LNCaP clone FGC (cell line): ENCODE data around the gene TCEA2.

Experiments used
- DNase-seq: peaks from one replicate; pipeline ENCODE4 v3.0.0-alpha.2; 2011; ENCODE audit warnings: low read depth
- H3K4me3 ChIP-seq: 2 replicates; pipeline ENCODE4 v1.5.1; 2011; ENCODE audit warnings: mild to moderate bottlenecking, low read depth, low read length, control low read depth
- TF ChIP-seq, protein P1 (sequence below): IDR thresholded peaks from 2 replicates; pipeline ENCODE4 v1.5.1; 2012; ENCODE audit warnings: mild to moderate bottlenecking; ENCODE audit not compliant: control insufficient read depth, insufficient read depth; ENCODE audit errors: extremely low read depth

The TCEA2 gene

GRCh38 chr20:64024141-64024990 is 38.6 kb upstream of the TCEA2 start:
- DNase-seq: no peak
- H3K4me3 ChIP-seq: no peak overlapping the region
- TF ChIP-seq, protein P1, sequence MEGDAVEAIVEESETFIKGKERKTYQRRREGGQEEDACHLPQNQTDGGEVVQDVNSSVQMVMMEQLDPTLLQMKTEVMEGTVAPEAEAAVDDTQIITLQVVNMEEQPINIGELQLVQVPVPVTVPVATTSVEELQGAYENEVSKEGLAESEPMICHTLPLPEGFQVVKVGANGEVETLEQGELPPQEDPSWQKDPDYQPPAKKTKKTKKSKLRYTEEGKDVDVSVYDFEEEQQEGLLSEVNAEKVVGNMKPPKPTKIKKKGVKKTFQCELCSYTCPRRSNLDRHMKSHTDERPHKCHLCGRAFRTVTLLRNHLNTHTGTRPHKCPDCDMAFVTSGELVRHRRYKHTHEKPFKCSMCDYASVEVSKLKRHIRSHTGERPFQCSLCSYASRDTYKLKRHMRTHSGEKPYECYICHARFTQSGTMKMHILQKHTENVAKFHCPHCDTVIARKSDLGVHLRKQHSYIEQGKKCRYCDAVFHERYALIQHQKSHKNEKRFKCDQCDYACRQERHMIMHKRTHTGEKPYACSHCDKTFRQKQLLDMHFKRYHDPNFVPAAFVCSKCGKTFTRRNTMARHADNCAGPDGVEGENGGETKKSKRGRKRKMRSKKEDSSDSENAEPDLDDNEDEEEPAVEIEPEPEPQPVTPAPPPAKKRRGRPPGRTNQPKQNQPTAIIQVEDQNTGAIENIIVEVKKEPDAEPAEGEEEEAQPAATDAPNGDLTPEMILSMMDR: no peak

DNA sequence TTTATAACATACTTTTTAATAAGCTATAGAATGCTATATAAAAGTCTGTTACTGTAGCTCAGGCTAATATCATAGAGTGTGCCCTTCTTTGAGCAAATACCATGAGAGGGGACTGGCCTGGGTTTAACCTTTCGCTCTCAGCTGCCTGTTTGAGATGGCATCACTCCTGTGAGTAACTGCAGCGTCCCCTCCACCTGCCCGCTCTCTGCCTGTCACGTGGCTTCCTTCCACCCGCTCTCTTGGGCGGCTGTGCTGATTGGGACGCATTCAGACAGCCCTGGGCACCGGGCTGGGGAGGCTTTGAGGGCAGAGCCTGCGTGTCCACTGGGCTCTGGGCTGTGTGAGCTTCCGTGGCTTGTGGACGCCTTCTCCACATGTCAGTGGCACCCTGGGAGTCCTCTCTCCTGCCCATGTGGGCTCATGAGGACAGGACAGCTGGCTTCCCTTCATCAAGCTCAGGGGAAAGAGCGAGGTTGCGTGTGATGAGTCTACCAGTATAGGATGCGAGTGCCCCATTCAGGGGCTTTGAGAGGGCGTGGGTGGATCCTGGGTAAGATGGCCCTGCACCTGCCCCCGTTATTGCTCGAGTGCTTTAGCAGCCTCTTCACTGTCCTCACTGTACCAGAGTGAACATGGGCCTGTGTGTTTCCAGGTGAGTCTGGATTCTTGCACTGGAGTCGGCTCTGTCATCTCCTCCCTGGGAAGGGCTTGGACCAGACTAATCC is 37.7 kb upstream of the TCEA2 start:
- no peak overlapping the region for H3K4me3 ChIP-seq
- no peak for DNase-seq

DNA sequence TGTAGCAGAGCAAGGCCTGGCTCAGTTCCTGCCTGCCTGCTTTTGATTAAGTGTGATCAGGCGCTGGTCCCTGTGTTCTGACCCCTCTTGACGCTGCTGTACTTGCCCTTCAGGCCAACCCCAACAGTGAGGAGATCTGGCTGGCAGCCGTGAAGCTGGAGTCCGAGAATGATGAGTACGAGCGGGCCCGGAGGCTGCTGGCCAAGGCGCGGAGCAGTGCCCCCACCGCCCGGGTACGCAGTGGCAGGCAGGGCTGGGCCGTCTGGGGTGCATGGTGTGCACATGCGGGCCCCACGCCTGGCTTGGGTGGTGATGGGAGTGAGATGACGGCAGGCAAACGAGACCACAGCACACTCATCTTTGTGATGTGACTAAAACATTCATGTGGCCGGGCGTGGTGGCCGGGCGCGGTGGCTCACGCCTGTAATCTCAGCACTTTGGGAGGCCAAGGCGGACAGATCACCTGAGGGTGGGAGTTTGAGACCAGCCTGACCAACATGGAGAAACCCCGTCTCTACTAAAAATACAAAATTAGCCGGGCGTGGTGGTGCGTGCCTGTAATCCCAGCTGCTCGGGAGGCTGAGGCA is 37.1 kb upstream of the TCEA2 start:
- TF ChIP-seq, protein P1: no peak
- DNase-seq: no peak
- no peak overlapping the region for H3K4me3 ChIP-seq

More for the DNA sequence above, 37.7 kb upstream of the TCEA2 start:
- TF ChIP-seq, protein P1: no peak

DNA sequence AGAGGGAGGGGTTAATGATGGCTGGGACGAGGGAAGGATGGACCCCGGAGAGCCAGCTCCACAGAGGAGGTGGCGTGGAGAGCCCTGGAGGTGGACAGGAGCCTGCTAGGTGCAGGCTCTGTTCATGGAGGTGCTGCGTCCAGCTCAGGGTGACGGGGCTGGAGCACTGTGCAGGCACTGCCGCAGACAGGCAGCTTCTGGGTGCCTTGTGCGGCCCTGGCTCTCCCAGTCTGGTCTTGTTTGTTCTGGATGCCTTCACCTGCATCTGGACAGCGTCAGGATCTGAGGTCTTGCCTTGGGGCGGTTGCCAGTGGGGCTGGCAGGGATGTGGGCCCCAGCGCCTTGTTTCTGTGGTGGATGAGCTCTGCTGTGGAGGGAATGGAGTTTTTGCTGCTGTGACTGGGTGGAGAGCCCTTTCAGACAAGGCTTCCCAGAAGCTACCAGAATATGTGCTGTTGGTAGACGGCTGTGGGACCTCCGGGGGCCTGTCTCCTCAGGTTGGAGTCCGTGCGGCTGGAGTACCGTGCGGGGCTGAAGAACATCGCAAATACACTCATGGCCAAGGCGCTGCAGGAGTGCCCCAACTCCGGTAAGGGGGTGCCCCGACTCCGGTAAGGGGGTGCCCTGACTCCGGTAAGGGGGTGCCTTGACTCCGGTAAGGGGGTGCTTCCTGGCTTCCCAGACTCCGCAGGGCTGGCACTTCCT is 34.9 kb upstream of the TCEA2 start:
- TF ChIP-seq, protein P1: no peak
- no peak overlapping the region for H3K4me3 ChIP-seq
- DNase-seq: no peak

- TF ChIP-seq, protein P1: no peak
- DNase-seq: no peak
- no peak overlapping the region for H3K4me3 ChIP-seq
Measured at GRCh38 chr20:64029293-64030117, 33.5 kb upstream of the TCEA2 start.
